Mucosa of descending colon (tissue), 3 donors: ENCODE measurements around the gene BRI3BP. TPM values are rescaled to one million over a fixed set of nuclear protein-coding genes. Genes with fewer than 3 reads are reported as not detected.

Source experiments
- ATAC-seq: fragments of 200-7000 bp; cut with Tn5 transposase; one replicate; pipeline ENCODE4 v1.9.1; 2020; ENCODE audit warnings: mild to moderate bottlenecking, moderate library complexity
- DNase-seq, 3 donors: peaks; one replicate each; pipeline ENCODE4 v3.0.0-alpha.2; 2020
- H3K36me3 ChIP-seq: fragments of 200-600 bp; one replicate; pipeline ENCODE4 v1.8.0; 2021; ENCODE audit warnings: low read depth, mild to moderate bottlenecking
- H3K4me1 ChIP-seq: fragments of 200-600 bp; one replicate; pipeline ENCODE4 v1.8.0; 2021; ENCODE audit warnings: low read depth, mild to moderate bottlenecking
- H3K4me3 ChIP-seq: fragments of 200-600 bp; one replicate; pipeline ENCODE4 v1.8.0; 2021; ENCODE audit warnings: mild to moderate bottlenecking
- H3K9me3 ChIP-seq: fragments of 200-600 bp; one replicate; pipeline ENCODE4 v1.8.0; 2021; ENCODE audit warnings: mild to moderate bottlenecking
- CTCF ChIP-seq: fragments of 200-600 bp; IDR thresholded peaks from one replicate; pipeline ENCODE4 v1.8.0; 2022; ENCODE audit warnings: antibody characterized with exemption, mild to moderate bottlenecking
- intact Hi-C, 2 donors: fragments of 100-400 bp; cut with DNase I in 1 of 2; cut with micrococcal nuclease in 1 of 2; formaldehyde crosslinking; loops; one replicate each; pipeline versions ENCODE4 v1.11.0 to v1.11.1; 2022; cut with DNase I, micrococcal nuclease
- total RNA-seq, 3 donors: library from RNA; stranded (reverse); fragmentation: NEBNext Ultra II Directional in 2 of 3; extraction: Animal tissue kit (Norgen Biotek cat#: 25700) in 2 of 3; gene quantifications; one replicate each; pipeline versions ENCODE4 v1.2.1 to v1.2.4, GENCODE V29; 2021 to 2023
- donor health status: DM: no; HTN: no; CAD: no; lungs with moderate emphysema.
- donor health status: DM: no; HTN: no; CAD: no.
- donor health status: DM: no; HTN: yes; CAD: no.

BRI3BP gene
- total RNA-seq, 3 donors from 2014 or later = 21.3 to 45.1 (median 44.4) TPM

- H3K4me1 ChIP-seq = no peaks in the 10 kb centered on the region
- H3K9me3 ChIP-seq = no peaks in the 10 kb centered on the region
- no peak overlapping the region for H3K4me3 ChIP-seq
- no peaks in the 10 kb centered on the region for H3K36me3 ChIP-seq
- intact Hi-C loops = no loop called here
- no peak for ATAC-seq
- no peak for DNase-seq
- TF ChIP-seq CTCF = no peak
These were observed 11.2 kb downstream of the BRI3BP start for GRCh38 chr12:125004621-125005020.

GRCh38 chr12:125005652-125006051 lies 12.2 kb downstream of the BRI3BP start:
- no peak for DNase-seq
- H3K4me3 ChIP-seq = no peak overlapping the region
- H3K4me1 ChIP-seq = no peaks in the 10 kb centered on the region
- no peaks in the 10 kb centered on the region for H3K9me3 ChIP-seq
- no peaks in the 10 kb centered on the region for H3K36me3 ChIP-seq
- intact Hi-C loops = no loop called here
- ATAC-seq = no peak
- TF ChIP-seq CTCF = no peak

- no peak for ATAC-seq
- intact Hi-C loops = no loop called here
These were observed 12.9 kb downstream of the BRI3BP start for GRCh38 chr12:125006365-125006764.

GRCh38 chr12:125013816-125014442 lies 20.5 kb downstream of the BRI3BP start:
- Histone ChIP-seq H3K36me3 (no peaks in the 10 kb centered on the region), H3K9me3 (no peaks in the 10 kb centered on the region), H3K4me1 (no peaks in the 10 kb centered on the region), H3K4me3 (no peak overlapping the region)
- intact Hi-C loops = no loop called here
- DNase-seq = no peak
- no peak for TF ChIP-seq CTCF
- ATAC-seq = peak; percentile 14

More at GRCh38 chr12:125006365-125006764, 12.9 kb downstream of the BRI3BP start:
- Histone ChIP-seq H3K4me1 (no peaks in the 10 kb centered on the region), H3K4me3 (no peak overlapping the region), H3K36me3 (no peaks in the 10 kb centered on the region), H3K9me3 (no peaks in the 10 kb centered on the region)
- no peak for DNase-seq
- no peak for TF ChIP-seq CTCF

- TF ChIP-seq CTCF = no peak
- intact Hi-C loops = no loop called here
These were observed 21.1 kb downstream of the BRI3BP start for GRCh38 chr12:125014526-125014925.

More at GRCh38 chr12:125014526-125014925, 21.1 kb downstream of the BRI3BP start:
- no peak overlapping the region for H3K4me3 ChIP-seq
- no peaks in the 10 kb centered on the region for H3K36me3 ChIP-seq
- DNase-seq (no peak), ATAC-seq (no peak)
- H3K9me3 ChIP-seq = no peaks in the 10 kb centered on the region
- H3K4me1 ChIP-seq = no peaks in the 10 kb centered on the region
